ENCODE results near the gene MAGI1.

GRCh38 chr3:65667963-65668362 lies 370.8 kb downstream of the MAGI1 start:
- TF ChIP-seq CTCF (IDR thresholded peaks at IDR 0.05) (no peak), POLR2AphosphoS5 (IDR thresholded peaks at IDR 0.05; ENCODE audit: insufficient read depth in 1 of 2, low read depth in 1 of 2) (no peak), POLR2A (IDR thresholded peaks at IDR 0.05) (no peak)

All from vagina (tissue), 2 donors.